ENCODE data around the gene STK24. TPM values are rescaled to one million over a fixed set of nuclear protein-coding genes. Genes with fewer than 3 reads are reported as not detected.
A peak's percentile ranks its signal among the peaks of the same experiment; 100 is the strongest.

Gene STK24
- total RNA-seq, 1 donor from 2014 or later, result 139 TPM

DNA sequence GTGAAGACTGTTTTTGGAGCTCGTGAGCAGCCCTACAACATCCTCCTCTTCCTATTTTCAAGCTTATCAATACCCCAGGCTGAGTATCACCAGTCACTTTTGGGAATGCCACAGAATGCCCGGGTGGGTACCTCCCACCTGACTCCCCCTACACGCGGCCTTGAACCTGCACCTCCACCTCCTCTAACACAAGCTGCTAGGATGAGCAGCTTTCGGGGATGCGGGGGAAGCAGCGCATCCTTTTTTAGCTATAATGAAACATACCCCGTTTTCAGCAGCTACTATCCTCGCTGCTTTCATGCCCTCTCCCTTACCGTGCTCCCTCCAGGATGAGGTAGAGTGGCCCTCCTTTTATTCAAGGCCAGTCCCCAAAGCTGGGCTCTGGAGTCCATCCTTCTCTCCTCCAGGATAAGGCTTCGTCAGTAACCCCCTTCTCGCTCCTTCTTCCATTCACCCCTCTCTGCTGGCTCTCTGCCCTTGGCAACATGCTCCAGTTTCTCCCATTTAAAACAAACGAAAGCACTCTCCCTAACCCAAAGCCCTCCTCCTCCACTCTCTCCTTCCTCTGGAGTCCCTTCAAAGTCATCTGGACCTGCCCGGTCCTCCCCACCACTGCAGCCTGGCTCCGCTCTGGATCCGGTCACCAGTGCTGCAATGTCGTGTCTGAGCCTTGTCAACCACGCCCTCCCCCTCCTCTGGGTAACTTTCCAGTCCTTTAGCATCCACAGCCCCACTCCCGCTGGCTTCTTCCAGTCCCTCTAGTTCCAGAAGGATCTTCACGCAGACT is 55.3 kb downstream of the STK24 start:
- H3K9me3 Mint-ChIP-seq (ENCODE audit: unreplicated experiment), result no peaks in the 10 kb centered on the region
- peak overlapping the region; percentile 0 for H3K27ac Mint-ChIP-seq (ENCODE audit: unreplicated experiment)
- no peaks in the 10 kb centered on the region for H3K27me3 Mint-ChIP-seq (ENCODE audit: unreplicated experiment)
- peaks cover 13% of the 10 kb centered on the region for H3K36me3 Mint-ChIP-seq (ENCODE audit: unreplicated experiment)
- no peak overlapping the region for H3K4me3 Mint-ChIP-seq (ENCODE audit: unreplicated experiment)
- peaks cover 66% of the 10 kb centered on the region for H3K4me1 Mint-ChIP-seq (ENCODE audit: unreplicated experiment)
- DNase-seq (ENCODE audit: extremely low spot score, unreplicated experiment), result no peak
- TF ChIP-seq, protein P1, sequence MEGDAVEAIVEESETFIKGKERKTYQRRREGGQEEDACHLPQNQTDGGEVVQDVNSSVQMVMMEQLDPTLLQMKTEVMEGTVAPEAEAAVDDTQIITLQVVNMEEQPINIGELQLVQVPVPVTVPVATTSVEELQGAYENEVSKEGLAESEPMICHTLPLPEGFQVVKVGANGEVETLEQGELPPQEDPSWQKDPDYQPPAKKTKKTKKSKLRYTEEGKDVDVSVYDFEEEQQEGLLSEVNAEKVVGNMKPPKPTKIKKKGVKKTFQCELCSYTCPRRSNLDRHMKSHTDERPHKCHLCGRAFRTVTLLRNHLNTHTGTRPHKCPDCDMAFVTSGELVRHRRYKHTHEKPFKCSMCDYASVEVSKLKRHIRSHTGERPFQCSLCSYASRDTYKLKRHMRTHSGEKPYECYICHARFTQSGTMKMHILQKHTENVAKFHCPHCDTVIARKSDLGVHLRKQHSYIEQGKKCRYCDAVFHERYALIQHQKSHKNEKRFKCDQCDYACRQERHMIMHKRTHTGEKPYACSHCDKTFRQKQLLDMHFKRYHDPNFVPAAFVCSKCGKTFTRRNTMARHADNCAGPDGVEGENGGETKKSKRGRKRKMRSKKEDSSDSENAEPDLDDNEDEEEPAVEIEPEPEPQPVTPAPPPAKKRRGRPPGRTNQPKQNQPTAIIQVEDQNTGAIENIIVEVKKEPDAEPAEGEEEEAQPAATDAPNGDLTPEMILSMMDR (IDR thresholded peaks at IDR 0.05), result no peak

DNA sequence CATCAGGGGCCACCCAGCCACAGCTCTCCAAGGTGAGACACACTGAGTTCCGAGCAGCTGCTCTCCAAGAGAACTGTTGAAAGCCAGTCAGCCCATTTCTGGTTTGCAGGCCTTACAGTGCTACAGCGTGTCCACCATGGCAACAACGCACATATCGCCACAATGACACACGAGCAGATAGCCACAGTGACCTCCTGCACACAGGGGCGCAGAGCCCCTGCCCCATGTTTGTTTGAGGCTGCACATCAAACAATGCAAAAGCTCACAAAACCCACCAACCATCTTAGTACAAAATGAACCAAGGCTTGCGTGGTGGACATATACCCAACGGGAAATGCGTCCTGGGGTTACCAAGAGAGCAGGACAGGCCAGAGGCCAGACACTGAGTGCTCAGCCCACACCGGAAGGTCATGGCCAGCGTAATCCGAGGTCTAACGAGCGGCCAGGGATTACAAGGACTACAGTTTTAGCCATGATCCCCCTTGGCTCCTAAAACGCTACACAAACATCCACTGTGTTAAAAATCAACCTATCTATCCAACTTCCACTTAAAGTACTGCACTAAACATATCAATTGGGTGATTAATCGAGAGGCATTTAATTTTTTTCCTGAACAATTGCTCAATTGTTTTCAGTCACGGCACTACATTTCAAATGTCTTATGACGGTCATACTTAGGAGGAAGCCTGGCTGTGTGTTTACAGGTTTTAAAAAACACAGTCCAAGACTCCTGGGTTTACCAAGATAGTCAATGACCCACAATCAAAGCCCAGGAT is 56.0 kb downstream of the STK24 start:
- Mint-ChIP-seq H3K9me3 (ENCODE audit: unreplicated experiment) (no peaks in the 10 kb centered on the region), H3K4me1 (ENCODE audit: unreplicated experiment) (peaks cover 58% of the 10 kb centered on the region), H3K27ac (ENCODE audit: unreplicated experiment) (no peak overlapping the region), H3K36me3 (ENCODE audit: unreplicated experiment) (peaks cover 17% of the 10 kb centered on the region), H3K27me3 (ENCODE audit: unreplicated experiment) (no peaks in the 10 kb centered on the region), H3K4me3 (ENCODE audit: unreplicated experiment) (no peak overlapping the region)
- TF ChIP-seq, protein P1 (IDR thresholded peaks at IDR 0.05), result no peak
- DNase-seq (ENCODE audit: extremely low spot score, unreplicated experiment), result no peak

DNA sequence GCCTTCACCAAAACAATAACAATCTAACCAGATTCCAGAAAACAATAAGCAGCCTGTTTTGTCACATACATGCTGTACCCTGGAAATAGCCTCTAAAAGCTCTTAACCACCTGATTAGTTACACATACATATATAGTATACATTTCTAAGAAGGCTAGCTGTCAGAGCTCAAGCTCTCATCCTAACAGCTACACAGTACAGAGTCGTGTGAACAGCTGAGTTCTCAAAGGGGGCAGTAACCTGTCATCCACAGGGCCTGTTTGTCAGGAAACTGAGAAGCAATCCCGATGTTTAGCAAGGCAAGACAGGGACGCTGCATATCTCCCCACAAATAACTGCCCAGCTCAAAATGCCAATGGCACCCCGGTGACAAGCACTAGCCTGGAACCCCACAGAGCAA is 56.9 kb downstream of the STK24 start:
- Mint-ChIP-seq H3K4me3 (ENCODE audit: unreplicated experiment) (no peak overlapping the region), H3K4me1 (ENCODE audit: unreplicated experiment) (peaks cover 55% of the 10 kb centered on the region)

DNA sequence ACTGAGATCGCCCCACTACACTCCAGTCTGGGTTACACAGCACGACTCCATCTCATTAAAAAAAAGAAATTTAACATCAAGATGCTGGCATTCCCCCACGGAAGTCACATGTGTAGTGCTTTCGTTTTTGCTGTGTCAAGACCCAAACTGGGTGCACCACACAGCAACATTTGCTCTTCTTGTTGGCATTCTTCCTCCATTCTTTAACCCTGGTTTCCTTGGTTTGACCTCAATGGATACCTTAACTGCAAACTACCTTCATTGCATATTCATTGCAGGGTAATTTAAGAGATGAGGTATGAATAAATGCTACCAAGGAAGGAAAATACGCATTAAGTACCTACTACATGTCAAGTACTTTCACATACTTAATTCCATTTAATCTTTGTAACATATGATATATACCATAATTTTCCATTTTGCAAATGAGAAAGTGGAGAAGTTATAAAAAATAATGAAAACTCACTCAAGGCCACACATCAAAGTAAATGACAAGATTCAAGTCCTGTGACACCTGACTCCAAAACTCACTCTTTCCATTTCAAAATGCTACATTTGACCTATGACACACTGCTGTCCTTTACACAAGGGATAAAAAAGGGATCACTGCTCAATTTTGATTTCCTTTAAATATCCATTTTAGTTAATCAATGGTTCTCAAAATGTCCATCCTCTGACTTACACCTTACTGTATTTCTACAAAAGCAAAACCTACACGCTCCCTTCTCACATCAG is 59.2 kb downstream of the STK24 start:
- no peaks in the 10 kb centered on the region for H3K27me3 Mint-ChIP-seq (ENCODE audit: unreplicated experiment)
- H3K4me3 Mint-ChIP-seq (ENCODE audit: unreplicated experiment), result no peak overlapping the region
- H3K36me3 Mint-ChIP-seq (ENCODE audit: unreplicated experiment), result peaks cover 33% of the 10 kb centered on the region
- H3K27ac Mint-ChIP-seq (ENCODE audit: unreplicated experiment), result no peak overlapping the region
- no peaks in the 10 kb centered on the region for H3K9me3 Mint-ChIP-seq (ENCODE audit: unreplicated experiment)
- TF ChIP-seq, protein P1 (IDR thresholded peaks at IDR 0.05), result no peak
- H3K4me1 Mint-ChIP-seq (ENCODE audit: unreplicated experiment), result peaks cover 38% of the 10 kb centered on the region
- DNase-seq (ENCODE audit: extremely low spot score, unreplicated experiment), result no peak

More for the DNA sequence above, 56.9 kb downstream of the STK24 start:
- TF ChIP-seq, protein P1 (IDR thresholded peaks at IDR 0.05), result no peak
- no peak for DNase-seq (ENCODE audit: extremely low spot score, unreplicated experiment)
- peaks cover 20% of the 10 kb centered on the region for H3K36me3 Mint-ChIP-seq (ENCODE audit: unreplicated experiment)
- no peaks in the 10 kb centered on the region for H3K9me3 Mint-ChIP-seq (ENCODE audit: unreplicated experiment)
- H3K27me3 Mint-ChIP-seq (ENCODE audit: unreplicated experiment), result no peaks in the 10 kb centered on the region
- H3K27ac Mint-ChIP-seq (ENCODE audit: unreplicated experiment), result peak overlapping the region; percentile 33

Data from osteocyte (in vitro differentiated cells).